Activated gamma-delta T cell treated with anti-CD3 and anti-CD28 coated beads, Interleukin-2, amount 50 U/mL, for 16 hours (primary cell): ENCODE measurements around the gene ADAMTSL1.
"Not testable (repeated sequence)": the region's sequence is repeated elsewhere in the genome, so short reads cannot be mapped to it uniquely, and the experiment has no call there.

Experiments used
- DNase-seq: peaks from one replicate; pipeline ENCODE4 v3.0.0-alpha.2; 2020; ENCODE audit warnings: low read depth

Gene ADAMTSL1

GRCh38 chr9:18905883-18906629, 432.1 kb downstream of the ADAMTSL1 start:
- DNase-seq: no peak

- no peak for DNase-seq
Observed at GRCh38 chr9:18906656-18907395, 432.9 kb downstream of the ADAMTSL1 start.

GRCh38 chr9:18907927-18908625, 434.1 kb downstream of the ADAMTSL1 start:
- DNase-seq: no peak

GRCh38 chr9:18909140-18910018, 435.4 kb downstream of the ADAMTSL1 start:
- DNase-seq: no peak

GRCh38 chr9:18910435-18910834, 436.5 kb downstream of the ADAMTSL1 start:
- DNase-seq: no peak

- DNase-seq: no peak
Observed at GRCh38 chr9:18910916-18911315, 437.0 kb downstream of the ADAMTSL1 start.

- no peak for DNase-seq
Observed at GRCh38 chr9:18911714-18912342, 437.9 kb downstream of the ADAMTSL1 start.

GRCh38 chr9:18920141-18921084, 446.5 kb downstream of the ADAMTSL1 start:
- no peak for DNase-seq

GRCh38 chr9:18921366-18922075, 447.6 kb downstream of the ADAMTSL1 start:
- DNase-seq: no peak

GRCh38 chr9:18922161-18922885, 448.4 kb downstream of the ADAMTSL1 start:
- DNase-seq: no peak

GRCh38 chr9:18923167-18923566, 449.2 kb downstream of the ADAMTSL1 start:
- no peak for DNase-seq

GRCh38 chr9:18923671-18924430, 449.9 kb downstream of the ADAMTSL1 start:
- no peak for DNase-seq

GRCh38 chr9:18925880-18926279, 451.9 kb downstream of the ADAMTSL1 start:
- no peak for DNase-seq

- DNase-seq: no peak
Observed at GRCh38 chr9:18926513-18926912, 452.6 kb downstream of the ADAMTSL1 start.

GRCh38 chr9:18928711-18929110, 454.8 kb downstream of the ADAMTSL1 start:
- DNase-seq: no peak

GRCh38 chr9:18930611-18931010, 456.7 kb downstream of the ADAMTSL1 start:
- not testable (repeated sequence) for DNase-seq

- no peak for DNase-seq
Observed at GRCh38 chr9:18935541-18935940, 461.6 kb downstream of the ADAMTSL1 start.
